Measurements from ENCODE around the gene BMI1.

The BMI1 gene

GRCh38 chr10:22319980-22320558 lies 830 bp upstream of the BMI1 start:
- DNase-seq: peak; percentile 59 to 76

- peak; percentile 72 to 75 for DNase-seq
Observed at GRCh38 chr10:22321156-22321923, 441 bp downstream of the BMI1 start.

- DNase-seq: peak; percentile 38 to 45
Observed at GRCh38 chr10:22321924-22322640, 1.2 kb downstream of the BMI1 start.

- DNase-seq: no peak
Observed at GRCh38 chr10:22322641-22323160, 1.8 kb downstream of the BMI1 start.

GRCh38 chr10:22323538-22324305 lies 2.8 kb downstream of the BMI1 start:
- DNase-seq: no peak

- DNase-seq: no peak
Observed at GRCh38 chr10:22324413-22324812, 3.5 kb downstream of the BMI1 start.

DNA sequence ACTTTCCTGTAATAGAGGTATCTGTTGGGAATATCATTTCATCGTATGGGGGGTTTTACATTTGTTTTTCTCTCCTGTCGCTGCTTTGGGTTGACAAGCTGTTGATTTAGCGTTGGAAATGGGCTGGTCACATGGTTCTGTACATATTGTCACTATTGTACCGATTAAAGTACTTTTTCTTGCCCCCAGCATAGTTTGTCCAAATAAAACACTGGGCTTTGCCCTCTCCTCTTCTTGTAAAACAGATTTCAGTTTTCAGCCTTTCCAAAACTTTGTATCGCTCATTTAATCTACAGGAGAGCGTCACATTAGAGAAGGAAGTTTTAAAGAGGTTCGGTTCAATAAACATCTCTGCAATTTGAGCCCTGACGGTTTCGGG lies 4.0 kb downstream of the BMI1 start:
- DNase-seq: peak in 1 of 2 experiments; percentile 46

GRCh38 chr10:22325272-22326144 lies 4.6 kb downstream of the BMI1 start:
- DNase-seq: peak; percentile 18 to 40

- no peak for DNase-seq
Observed at GRCh38 chr10:22326145-22326702, 5.3 kb downstream of the BMI1 start.

DNA sequence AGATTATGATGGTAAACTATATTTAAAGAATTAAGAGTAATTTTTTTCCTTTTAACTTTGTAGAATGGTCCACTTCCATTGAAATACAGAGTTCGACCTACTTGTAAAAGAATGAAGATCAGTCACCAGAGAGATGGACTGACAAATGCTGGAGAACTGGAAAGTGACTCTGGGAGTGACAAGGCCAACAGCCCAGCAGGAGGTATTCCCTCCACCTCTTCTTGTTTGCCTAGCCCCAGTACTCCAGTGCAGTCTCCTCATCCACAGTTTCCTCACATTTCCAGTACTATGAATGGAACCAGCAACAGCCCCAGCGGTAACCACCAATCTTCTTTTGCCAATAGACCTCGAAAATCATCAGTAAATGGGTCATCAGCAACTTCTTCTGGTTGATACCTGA lies 8.3 kb downstream of the BMI1 start:
- DNase-seq: no peak

GRCh38 chr10:22332116-22332692 lies 11.3 kb downstream of the BMI1 start:
- no peak for DNase-seq

- DNase-seq: no peak
Observed at GRCh38 chr10:22333167-22333974, 12.5 kb downstream of the BMI1 start.

GRCh38 chr10:22333975-22334282 lies 13.0 kb downstream of the BMI1 start:
- DNase-seq: no peak

- no peak for DNase-seq
Observed at GRCh38 chr10:22334414-22335172, 13.7 kb downstream of the BMI1 start.

GRCh38 chr10:22335173-22335933 lies 14.5 kb downstream of the BMI1 start:
- no peak for DNase-seq

DNA sequence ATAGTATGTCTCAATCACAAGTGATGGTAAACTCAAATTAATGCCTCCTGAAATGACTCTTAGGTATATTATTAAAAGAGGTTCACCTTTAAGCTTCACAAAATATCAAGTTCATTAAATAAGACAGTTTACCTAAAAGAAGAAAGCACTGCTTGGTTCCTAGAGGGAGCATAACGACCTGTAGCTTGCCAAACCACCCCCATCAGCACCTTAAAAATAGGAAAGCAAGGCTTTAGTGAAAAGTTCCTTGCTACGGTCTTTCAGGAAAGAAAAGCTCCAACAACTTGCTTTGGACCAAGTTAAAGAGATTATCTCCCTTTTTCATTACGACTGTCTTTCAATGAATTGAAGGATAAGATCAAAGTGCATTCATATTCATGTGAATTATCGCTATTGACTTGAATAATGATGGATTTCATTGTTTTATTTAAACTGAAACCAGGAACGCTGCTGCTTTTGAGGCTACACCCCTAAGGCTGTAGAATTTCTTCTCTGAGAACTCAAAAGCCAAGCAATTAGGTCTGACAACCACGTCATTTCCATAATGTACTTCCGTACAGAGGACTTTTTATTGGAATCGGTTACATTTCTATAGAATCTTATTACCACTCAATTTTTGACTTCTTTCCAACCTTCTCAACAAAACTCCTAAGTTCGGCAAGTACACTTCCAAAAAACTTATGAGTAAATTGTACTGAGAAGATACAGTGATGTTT lies 17.4 kb downstream of the BMI1 start:
- no peak for DNase-seq

GRCh38 chr10:22338931-22339330 lies 18.0 kb downstream of the BMI1 start:
- DNase-seq: no peak

GRCh38 chr10:22339761-22340328 lies 18.9 kb downstream of the BMI1 start:
- DNase-seq: peak in 1 of 2 experiments; percentile 61
